HepG2 (cell line): Measurements from ENCODE around the gene ZMYM1. TPM values are rescaled to one million over a fixed set of nuclear protein-coding genes. Genes with fewer than 3 reads are reported as not detected.

Experiments used
- AFF4 ChIP-seq: sonication (generic); formaldehyde crosslinking; IDR thresholded peaks from 2 replicates; pipeline ENCODE4 v1.4.0; 2020; ENCODE audit warnings: missing genetic modification reagents
- ASH2L ChIP-seq: fragments of 300-600, 200-600 bp; sonication (generic); IDR thresholded peaks from 2 replicates; pipeline ENCODE4 v1.7.0; 2017; ENCODE audit warnings: low read depth, mild to moderate bottlenecking, moderate library complexity, mixed read lengths, low read length; ENCODE audit not compliant: insufficient read length
- BRCA1 ChIP-seq: sonication (generic); formaldehyde crosslinking; IDR thresholded peaks from 2 replicates; pipeline ENCODE4 v1.4.0; 2020; ENCODE audit warnings: missing genetic modification reagents
- HDAC2 ChIP-seq: sonication (generic); formaldehyde crosslinking; IDR thresholded peaks from 2 replicates; pipeline ENCODE4 v1.4.0; 2020; ENCODE audit warnings: missing genetic modification reagents
- HDAC6 ChIP-seq: fragments of 200-600 bp; sonication (generic); IDR thresholded peaks from 2 replicates; pipeline ENCODE4 v1.7.0; 2017; ENCODE audit warnings: mild to moderate bottlenecking, antibody characterized with exemption, low read length, low read depth
- MEIS1 ChIP-seq: sonication (generic); formaldehyde crosslinking; IDR thresholded peaks from 2 replicates; pipeline ENCODE4 v1.9.0; 2021; ENCODE audit warnings: mild to moderate bottlenecking, missing genetic modification reagents, moderate library complexity, borderline replicate concordance
- MXD3 ChIP-seq: IDR thresholded peaks from 2 replicates; pipeline ENCODE4 v1.6.1; 2016; ENCODE audit warnings: mild to moderate bottlenecking, missing biosample characterization, missing genetic modification reagents
- MYPOP ChIP-seq: sonication (generic); formaldehyde crosslinking; IDR thresholded peaks from 2 replicates; pipeline ENCODE4 v1.8.1; 2023; ENCODE audit warnings: mild to moderate bottlenecking, moderate library complexity, missing genetic modification reagents
- TFDP2 ChIP-seq: sonication (generic); formaldehyde crosslinking; IDR thresholded peaks from 2 replicates; pipeline ENCODE4 v1.4.0; 2020; ENCODE audit warnings: missing genetic modification reagents
- ZNF143 ChIP-seq: sonication (generic); formaldehyde crosslinking; IDR thresholded peaks from 2 replicates; pipeline ENCODE4 v1.4.0; 2020; ENCODE audit warnings: missing genetic modification reagents
- ZNF253 ChIP-seq: sonication (generic); formaldehyde crosslinking; IDR thresholded peaks from 2 replicates; pipeline ENCODE4 v1.8.0; 2022; ENCODE audit warnings: mild to moderate bottlenecking, missing genetic modification reagents, borderline replicate concordance
- ZNF292 ChIP-seq: sonication (generic); formaldehyde crosslinking; IDR thresholded peaks from 2 replicates; pipeline ENCODE4 v1.8.1; 2022; ENCODE audit warnings: mild to moderate bottlenecking, low read depth, missing genetic modification reagents, borderline replicate concordance
- ZNF343 ChIP-seq: sonication (generic); formaldehyde crosslinking; IDR thresholded peaks from 2 replicates; pipeline ENCODE4 v1.4.0; 2020; ENCODE audit warnings: mild to moderate bottlenecking, missing genetic modification reagents
- ZNF646 ChIP-seq: sonication (generic); formaldehyde crosslinking; IDR thresholded peaks from 2 replicates; pipeline ENCODE4 v1.9.0; 2021; ENCODE audit warnings: mild to moderate bottlenecking, missing genetic modification reagents
- polyA plus RNA-seq, 8 experiments: library from polyadenylated mRNA; depleted of rRNA in 3 of 8; stranded (reverse) in 7 of 8; unstranded in 1 of 8; fragments of >200 nt; fragmentation: Illumina TruSeq in 4 of 8; extraction: Trizol in 4 of 8; gene quantifications; 2 replicates each; pipeline versions ENCODE4 v1.2.1 to v1.2.3, GENCODE V29; 2011 to 2016; ENCODE audit warnings: low read depth in 4 of 8, missing spikeins in 1 of 8, mixed read lengths in 1 of 8; ENCODE audit not compliant: insufficient read depth in 1 of 8
- total RNA-seq, 5 experiments: library from RNA; depleted of rRNA; stranded (reverse); fragments of >200 nt; fragmentation: Illumina TruSeq; extraction: Trizol; gene quantifications; 2 replicates each; pipeline ENCODE4 v1.2.3, GENCODE V29; 2016; ENCODE audit warnings: low read depth in 1 of 5

The ZMYM1 gene
- total and polyA plus RNA-seq, 2 of the 13 experiments (the other 11 are each of a cell fraction or from before 2014, with no cell fraction given) = 10.0 to 16.2 TPM

GRCh38 chr1:35079003-35079930 is at the start of gene ZMYM1 (continued):
- TF ChIP-seq AFF4 (CRISPR knock-in tag) = no peak
- peak; percentile 91 for TF ChIP-seq ZNF143
- TF ChIP-seq BRCA1 (CRISPR knock-in tag) = no peak
- no peak for TF ChIP-seq HDAC6
- peak; percentile 43; the same call in 1 of the 2 replicates for TF ChIP-seq MYPOP (CRISPR knock-in tag)
- TF ChIP-seq TFDP2 (CRISPR knock-in tag) = peak; percentile 51
- no peak for TF ChIP-seq ZNF646 (CRISPR knock-in tag)
- TF ChIP-seq ZNF343 (CRISPR knock-in tag) = peak; percentile 46; the same call in 1 of the 2 replicates
- no peak for TF ChIP-seq ZNF253 (CRISPR knock-in tag)
- TF ChIP-seq HDAC2 = no peak
- TF ChIP-seq ASH2L = peak; percentile 87
- TF ChIP-seq ZNF292 (CRISPR knock-in tag) = no peak
- TF ChIP-seq MXD3 (CRISPR knock-in tag) = no peak
- peak; percentile 74; the same call in 1 of the 2 replicates for TF ChIP-seq MEIS1
